Heart left ventricle (tissue), 16 donors: ENCODE data around the gene MFAP5. TPM values are rescaled to one million over a fixed set of nuclear protein-coding genes. Genes with fewer than 3 reads are reported as not detected.

Source experiments
- ATAC-seq, 4 donors: fragments of 200-7000 bp; cut with Tn5 transposase; one replicate each; pipeline ENCODE4 v1.9.1; 2020 to 2022; ENCODE audit warnings: moderate library complexity in 4 of 4, mild to moderate bottlenecking in 3 of 4, moderate number of reproducible peaks in 1 of 4
- DNase-seq, 5 donors: peaks; one replicate each; pipeline ENCODE4 v3.0.0-alpha.2; 2020
- H3K27ac ChIP-seq, 12 donors: fragments of 200-600 bp; sonication (generic) in 4 of 12; one replicate each; pipeline versions ENCODE4 v1.5.0 to v1.8.0; 2016 to 2022; ENCODE audit warnings: mild to moderate bottlenecking in 2 of 12
- H3K27me3 ChIP-seq, 9 donors: fragments of 200-600 bp; sonication (generic) in 2 of 9; one replicate each; pipeline versions ENCODE4 v1.5.1 to v1.8.0; 2016 to 2022; ENCODE audit warnings: mild to moderate bottlenecking in 3 of 9
- H3K36me3 ChIP-seq, 9 donors: fragments of 200-600 bp; sonication (generic) in 2 of 9; one replicate each; pipeline versions ENCODE4 v1.5.0 to v1.8.0; 2018 to 2022; ENCODE audit warnings: mild to moderate bottlenecking in 2 of 9
- H3K4me1 ChIP-seq, 12 donors: fragments of 200-600 bp; sonication (generic) in 4 of 12; one replicate each; pipeline versions ENCODE4 v1.5.0 to v1.8.0; 2016 to 2022; ENCODE audit warnings: mild to moderate bottlenecking in 3 of 12
- H3K4me3 ChIP-seq, 12 donors: fragments of 200-600 bp; sonication (generic) in 4 of 12; one replicate each; pipeline versions ENCODE4 v1.5.0 to v1.8.0; 2017 to 2022; ENCODE audit warnings: mild to moderate bottlenecking in 9 of 12, moderate library complexity in 4 of 12
- H3K9me3 ChIP-seq, 12 donors: fragments of 200-600 bp; sonication (generic) in 4 of 12; one replicate each; pipeline versions ENCODE4 v1.5.0 to v1.8.0; 2016 to 2022; ENCODE audit warnings: mild to moderate bottlenecking in 1 of 12
- POLR2A ChIP-seq, 2 donors: fragments of 450-650 bp; IDR thresholded peaks; one replicate each; pipeline ENCODE4 v1.6.1; 2017; ENCODE audit warnings: antibody characterized with exemption in 2 of 2, mild to moderate bottlenecking in 2 of 2, moderate library complexity in 2 of 2
- whole genome bisulfite sequencing, 4 donors: extraction: QIAGEN DNeasy Blood & Tissue Kit in 2 of 4; methylation state at CpG; one replicate each; pipeline versions ENCODE4 v1.1.5 to v1.1.7; 2013 to 2018; 5-methylcytosine and 5-hydroxymethylcytosine counted together
- intact Hi-C, 10 donors: fragments of 100-400 bp; cut with DNase I; formaldehyde crosslinking; loops; one replicate each; pipeline versions ENCODE4 v1.11.1 to v1.14.2; 2022
- polyA plus RNA-seq, 2 donors: library from polyadenylated mRNA; stranded (reverse); fragments of 200-250 nt; gene quantifications; one replicate each; pipeline ENCODE4 v1.2.3, GENCODE V29; 2013
- total RNA-seq, 9 donors: library from RNA; depleted of rRNA in 2 of 9; stranded (reverse); fragments of >200 nt in 2 of 9; fragmentation: NEBNext Ultra II Directional in 3 of 9; extraction: Animal tissue kit (Norgen Biotek cat#: 25700) in 3 of 9; gene quantifications; one replicate each; pipeline versions ENCODE4 v1.1.0 to v1.2.4, GENCODE V29; 2016 to 2023
- TF ChIP-seq, protein P1 (sequence below), 12 donors: fragments of 200-600 bp; sonication (generic) in 4 of 12; IDR thresholded peaks; one replicate each; pipeline versions ENCODE4 v1.5.0 to v1.8.0; 2018 to 2022; ENCODE audit warnings: antibody characterized with exemption in 12 of 12, mild to moderate bottlenecking in 5 of 12
- donor health status: ischemic (EF 13 %, LVEDD 7.1; RV severe dilation, severe dysfunction).
- donor health status: healthy with polysubstance abuse.
- donor health status: DM: no; HTN: yes; CAD: no.
- donor health status: DM: no; HTN: no; CAD: no.
- donor health status: ischemic (EF 25% LVEDD 6.9; RV normal size, moderate dysfunction).
- donor health status: ischemic (EF 25% LVEDD 5.7; RV mildly dilated, moderate dysfunction).
- donor health status: healthy.
- donor health status: DM: yes; HTN: yes; CAD: no.
- donor health status: ischemic (EF 35%, LVEDD 5.7; RV mildly dilated, moderate dysfunction).
- donor health status: nonischemic (EF 11% LVEDD 7.7; RV severe dilation, severe dysfunction).
- donor health status: DM: yes; HTN: yes; CAD: no.
- donor health status: PGD.
- donor health status: ischemic (EF 29% LVEDD 5.4; RV normal size, mild dysfunction).
- donor health status: nonischemic (EF 23%, LVEDD 6.1; RV moderate dilation, normal function).

The MFAP5 gene
- total and polyA plus RNA-seq, 11 donors = 10.2 to 137 (median 31.5) TPM

DNA sequence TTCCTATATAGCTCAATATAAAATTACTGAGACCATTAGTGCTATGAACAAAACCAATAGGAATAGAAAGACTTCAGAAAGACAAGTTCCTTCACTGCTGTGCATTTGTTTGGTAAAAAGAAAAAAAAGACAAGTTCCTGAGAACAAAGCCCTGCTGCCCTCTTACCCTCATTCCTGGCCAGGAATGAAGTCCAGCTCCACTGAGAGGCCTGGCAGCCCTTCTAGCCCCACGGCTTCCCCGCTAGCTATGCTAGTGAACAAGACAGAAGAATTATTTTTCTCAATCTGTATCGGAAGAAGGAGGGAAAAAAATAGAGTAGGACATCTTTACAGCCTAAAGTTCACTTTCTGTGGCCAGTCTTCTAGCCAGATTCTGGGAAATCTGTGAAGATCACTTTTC, 1.6 kb downstream of the MFAP5 start:
- 76 to 80% (median 77%) methylated on average over 3 of the region's 3 CpGs for WGBS, 4 donors
- H3K4me1 ChIP-seq = peaks cover 0 to 6% (median 0%) of the 10 kb centered on the region in 12 donors
- ATAC-seq (no peak), DNase-seq (no peak)
- peak overlapping the region in 3 of 12 donors; percentile 17 to 77 (median 45) for H3K27ac ChIP-seq
- intact Hi-C loops = loop anchor here in 1 of 10 donors (5.0 kb wide), 1 partner anchor 391 kb away; no protein-coding TSS in a partner anchor
- peaks cover 0 to 6% (median 0%) of the 10 kb centered on the region in 12 donors for H3K9me3 ChIP-seq
- H3K4me3 ChIP-seq = peak overlapping the region in 7 of 12 donors; percentile 12 to 53 (median 36)
- no peaks in the 10 kb centered on the region for H3K27me3 ChIP-seq
- no peak for TF ChIP-seq POLR2A (IDR thresholded peaks at IDR 0.05)
- TF ChIP-seq, protein P1, sequence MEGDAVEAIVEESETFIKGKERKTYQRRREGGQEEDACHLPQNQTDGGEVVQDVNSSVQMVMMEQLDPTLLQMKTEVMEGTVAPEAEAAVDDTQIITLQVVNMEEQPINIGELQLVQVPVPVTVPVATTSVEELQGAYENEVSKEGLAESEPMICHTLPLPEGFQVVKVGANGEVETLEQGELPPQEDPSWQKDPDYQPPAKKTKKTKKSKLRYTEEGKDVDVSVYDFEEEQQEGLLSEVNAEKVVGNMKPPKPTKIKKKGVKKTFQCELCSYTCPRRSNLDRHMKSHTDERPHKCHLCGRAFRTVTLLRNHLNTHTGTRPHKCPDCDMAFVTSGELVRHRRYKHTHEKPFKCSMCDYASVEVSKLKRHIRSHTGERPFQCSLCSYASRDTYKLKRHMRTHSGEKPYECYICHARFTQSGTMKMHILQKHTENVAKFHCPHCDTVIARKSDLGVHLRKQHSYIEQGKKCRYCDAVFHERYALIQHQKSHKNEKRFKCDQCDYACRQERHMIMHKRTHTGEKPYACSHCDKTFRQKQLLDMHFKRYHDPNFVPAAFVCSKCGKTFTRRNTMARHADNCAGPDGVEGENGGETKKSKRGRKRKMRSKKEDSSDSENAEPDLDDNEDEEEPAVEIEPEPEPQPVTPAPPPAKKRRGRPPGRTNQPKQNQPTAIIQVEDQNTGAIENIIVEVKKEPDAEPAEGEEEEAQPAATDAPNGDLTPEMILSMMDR (IDR thresholded peaks at IDR 0.05) = no peak
- H3K36me3 ChIP-seq = no peaks in the 10 kb centered on the region

DNA sequence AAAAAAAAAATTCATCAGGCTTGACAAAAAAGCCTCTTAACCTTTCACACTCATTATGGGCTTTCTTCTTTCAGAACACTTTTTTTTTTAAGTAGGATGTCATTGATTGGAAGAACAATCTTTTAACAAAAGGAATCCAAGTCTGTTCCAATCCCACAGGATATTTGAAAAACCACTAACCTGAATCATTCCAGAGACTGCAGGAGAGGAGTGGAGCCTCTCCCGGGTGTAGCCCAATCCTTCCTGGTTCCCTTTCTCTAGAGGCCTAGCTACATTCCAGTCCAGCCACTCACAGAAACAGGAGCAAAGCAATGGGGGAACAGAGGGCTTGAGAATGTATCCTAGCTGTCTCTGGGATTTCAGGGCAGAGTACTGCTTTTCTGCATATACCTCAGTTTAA, 4.3 kb downstream of the MFAP5 start:
- TF ChIP-seq, protein P1 (IDR thresholded peaks at IDR 0.05) = no peak
- no peak for TF ChIP-seq POLR2A (IDR thresholded peaks at IDR 0.05)
- 20 to 43% (median 25%) methylated on average over 1 of the region's 1 CpG for WGBS, 4 donors
- intact Hi-C loops = loop anchor here in 3 of 10 donors (5.0 to 10.0 kb wide), 3 partner anchors 226 to 376 kb away; no protein-coding TSS in a partner anchor
- Histone ChIP-seq H3K27me3 (no peaks in the 10 kb centered on the region), H3K9me3 (peaks cover 0 to 6% (median 0%) of the 10 kb centered on the region in 12 donors), H3K4me1 (peaks cover 0 to 3% (median 0%) of the 10 kb centered on the region in 12 donors), H3K4me3 (no peak overlapping the region), H3K27ac (no peak overlapping the region), H3K36me3 (no peaks in the 10 kb centered on the region)
- DNase-seq (no peak), ATAC-seq (peak in 2 of 4 donors; percentile 30 to 34)

- Histone ChIP-seq H3K27me3 (no peaks in the 10 kb centered on the region), H3K4me3 (no peak overlapping the region), H3K27ac (no peak overlapping the region), H3K9me3 (peaks cover 0 to 6% (median 0%) of the 10 kb centered on the region in 12 donors), H3K36me3 (no peaks in the 10 kb centered on the region), H3K4me1 (peaks cover 0 to 3% (median 0%) of the 10 kb centered on the region in 12 donors)
- DNase-seq (no peak), ATAC-seq (no peak)
- WGBS, 4 donors = 73 to 80% (median 77%) methylated on average over 6 of the region's 6 CpGs
- intact Hi-C loops = loop anchor here in 3 of 10 donors (5.0 to 10.0 kb wide), 3 partner anchors 229 to 379 kb away; no protein-coding TSS in a partner anchor
- TF ChIP-seq, protein P1 (IDR thresholded peaks at IDR 0.05) = no peak
- TF ChIP-seq POLR2A (IDR thresholded peaks at IDR 0.05) = no peak
Observed at GRCh38 chr12:8655421-8655820, 7.2 kb downstream of the MFAP5 start.

DNA sequence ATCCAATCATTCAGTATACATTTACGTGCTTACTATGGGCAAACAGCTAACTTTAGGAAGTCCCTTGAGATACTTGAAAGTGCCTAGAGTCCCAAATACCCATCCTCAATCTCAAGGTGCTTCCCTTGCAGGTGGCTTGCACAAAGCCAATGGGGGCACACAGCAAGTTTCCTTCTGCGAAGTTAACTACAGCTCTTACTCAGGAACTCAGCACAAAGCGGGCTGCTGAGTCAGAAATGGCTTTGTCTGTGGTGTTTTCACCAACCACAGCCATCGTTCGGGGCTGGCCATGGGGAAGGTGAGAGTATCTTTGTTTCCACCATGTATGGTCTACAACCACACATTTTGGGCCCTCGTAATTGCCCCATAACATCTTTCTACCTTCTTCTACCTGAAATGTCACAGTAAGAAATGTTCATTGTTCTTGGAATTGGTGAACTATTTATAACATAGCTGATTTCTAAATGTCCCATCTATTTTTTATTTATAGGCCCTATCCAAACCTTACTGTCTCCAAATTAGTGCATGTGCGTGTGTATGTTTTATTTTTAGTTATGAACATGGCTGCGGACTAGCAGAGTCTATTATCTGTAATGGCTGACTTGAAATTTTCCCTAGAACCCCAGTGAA, 13.9 kb downstream of the MFAP5 start:
- peaks cover 0 to 11% (median 0%) of the 10 kb centered on the region in 9 donors for H3K36me3 ChIP-seq
- no peaks in the 10 kb centered on the region for H3K9me3 ChIP-seq
- peak in 1 of 4 donors; percentile 13 for ATAC-seq
- H3K4me3 ChIP-seq = no peak overlapping the region
- TF ChIP-seq, protein P1 (IDR thresholded peaks at IDR 0.05) = no peak
- no peak for TF ChIP-seq POLR2A (IDR thresholded peaks at IDR 0.05)
- no peaks in the 10 kb centered on the region for H3K4me1 ChIP-seq
- intact Hi-C loops = no loop called here
- WGBS, 4 donors = 78 to 86% (median 84%) methylated on average over 8 of the region's 8 CpGs
- no peaks in the 10 kb centered on the region for H3K27me3 ChIP-seq
- no peak overlapping the region for H3K27ac ChIP-seq
- DNase-seq = no peak
